K562 (cell line): ENCODE results near the gene TMC4. TPM values are rescaled to one million over a fixed set of nuclear protein-coding genes. Genes with fewer than 3 reads are reported as not detected.
A peak's percentile ranks its signal among the peaks of the same experiment; 100 is the strongest.

Source experiments
- ATAC-seq: fragments of 200-7000 bp; cut with Tn5 transposase; 3 replicates; pipeline ENCODE4 v1.9.1; 2020; ENCODE audit warnings: moderate library complexity
- BruUV-seq: library from RNA; stranded (reverse); fragments of 400-500 nt; replicated peaks from 2 replicates; lab custom pipeline; 2021; lab: Mats Ljungman, UMichigan
- CTCF ChIA-PET: fragments of 300-600 bp; formaldehyde crosslinking; extraction: SDS; loops from one replicate; lab custom pipeline; 2021; ENCODE audit warnings: low intra/inter-chr PET ratio; lab: Yijun Ruan, JAX
- POLR2A ChIA-PET: fragments of 300-600, 350-650 bp; sonication (Branson Sonifier 250); formaldehyde crosslinking; extraction: SDS; loops from one replicate; lab custom pipeline; 2021; ENCODE audit warnings: antibody characterized with exemption, inconsistent platforms; lab: Yijun Ruan, JAX
- DNase-seq, 4 experiments: peaks; one replicate each; pipeline versions ENCODE4 v3.0.0 to v3.0.0-alpha.2; 2011 to 2018; ENCODE audit warnings: low spot score in 3 of 4, mixed read lengths in 3 of 4; ENCODE audit errors: extremely low read depth in 1 of 4
- FAIRE-seq: peaks from 2 replicates; lab custom pipeline; 2011; peaks lifted over from hg19 to GRCh38; lab: Jason Lieb, UNC
- H2AFZ ChIP-seq: 2 replicates; pipeline ENCODE4 v1.6.0; 2011; ENCODE audit warnings: low read depth, low read length, control low read depth, inconsistent platforms
- H3K27ac ChIP-seq: fragments of 200-600 bp; 3 replicates; pipeline ENCODE4 v1.8.0; 2011; ENCODE audit warnings: low read depth, mild to moderate bottlenecking, control low read depth, inconsistent platforms, low read length, moderate library complexity, mixed read lengths; ENCODE audit errors: extremely low read depth
- H3K27me3 ChIP-seq, 2 experiments: fragments of 300-600 bp in 1 of 2; 2 replicates in 1 of 2; 3 replicates in 1 of 2; pipeline versions ENCODE4 v1.6.0 to v1.8.0; 2011; ENCODE audit warnings: inconsistent platforms in 2 of 2, low read length in 2 of 2, mild to moderate bottlenecking in 1 of 2, mixed read lengths in 1 of 2, moderate library complexity in 1 of 2; ENCODE audit not compliant: control insufficient read depth in 2 of 2, insufficient read depth in 2 of 2
- H3K36me3 ChIP-seq: fragments of 300-600 bp; 3 replicates; pipeline ENCODE4 v1.8.0; 2011; ENCODE audit warnings: mild to moderate bottlenecking, low read length, inconsistent platforms; ENCODE audit not compliant: control insufficient read depth, insufficient read depth
- H3K4me1 ChIP-seq, 2 experiments: fragments of 200-600 bp in 1 of 2; replicated peaks in 1 of 2; 2 replicates in 1 of 2; 3 replicates in 1 of 2; pipeline versions ENCODE4 v1.5.1 to v1.8.0; 2011; ENCODE audit warnings: inconsistent platforms in 2 of 2, low read length in 2 of 2, mild to moderate bottlenecking in 1 of 2, mixed read lengths in 1 of 2, moderate library complexity in 1 of 2; ENCODE audit not compliant: control insufficient read depth in 2 of 2, insufficient read depth in 2 of 2
- H3K4me2 ChIP-seq: 2 replicates; pipeline ENCODE4 v1.6.1; 2011; ENCODE audit warnings: low read length, control low read depth, inconsistent platforms, mixed read lengths; ENCODE audit not compliant: insufficient read depth
- H3K4me3 ChIP-seq: fragments of 200-600 bp; sonication (generic), shearing (Covaris generic); 2 replicates; pipeline ENCODE4 v1.5.1; 2016; ENCODE audit warnings: control low read depth, inconsistent platforms
- H3K79me2 ChIP-seq: fragments of 200-600 bp; 3 replicates; pipeline ENCODE4 v1.8.0; 2011; ENCODE audit warnings: low read length, inconsistent platforms; ENCODE audit not compliant: control insufficient read depth, insufficient read depth
- H3K9ac ChIP-seq, 2 experiments: 2 replicates each; pipeline versions ENCODE4 v1.6.0 to v1.6.1; 2011; ENCODE audit warnings: low read depth in 2 of 2, low read length in 2 of 2, control low read depth in 1 of 2, inconsistent platforms in 1 of 2, mild to moderate bottlenecking in 1 of 2, mixed read lengths in 1 of 2; ENCODE audit not compliant: insufficient read depth in 1 of 2
- H3K9me1 ChIP-seq: one replicate; pipeline ENCODE4 v1.6.0; 2011; ENCODE audit warnings: inconsistent platforms, mild to moderate bottlenecking, low read length, moderate library complexity; ENCODE audit not compliant: control insufficient read depth, insufficient read depth
- H3K9me3 ChIP-seq: replicated peaks from 2 replicates; pipeline ENCODE4 v1.5.1; 2011; ENCODE audit warnings: low read depth, low read length, inconsistent platforms; ENCODE audit not compliant: control insufficient read depth, insufficient read depth
- H4K20me1 ChIP-seq: replicated peaks from 2 replicates; pipeline ENCODE4 v1.6.1; 2011; ENCODE audit warnings: low read length, inconsistent platforms, mixed read lengths; ENCODE audit not compliant: control insufficient read depth, insufficient read depth
- ELF1 ChIP-seq: fragments of 200-800 bp; sonication (Bioruptor generic); IDR thresholded peaks from 2 replicates; pipeline ENCODE4 v1.6.1; 2016; ENCODE audit warnings: missing genetic modification characterization, missing compliant biosample characterization
- EZH2 ChIP-seq: IDR thresholded peaks from 2 replicates; pipeline ENCODE4 v1.6.1; 2012; ENCODE audit warnings: low read depth, mild to moderate bottlenecking, inconsistent platforms, low read length, borderline replicate concordance
- HLTF ChIP-seq: fragments of 450-650 bp; IDR thresholded peaks from 2 replicates; pipeline ENCODE4 v1.6.1; 2016
- NFE2 ChIP-seq: IDR thresholded peaks from 2 replicates; pipeline ENCODE4 v1.6.1; 2014; ENCODE audit warnings: antibody characterized with exemption, low read depth
- POLR2G ChIP-seq: fragments of 200-400 bp; formaldehyde crosslinking; IDR thresholded peaks from 2 replicates; pipeline ENCODE4 v1.6.1; 2017; ENCODE audit warnings: low read depth, mild to moderate bottlenecking, antibody characterized with exemption, low read length, moderate library complexity
- RBBP5 ChIP-seq: fragments of 200-600 bp; sonication (generic); IDR thresholded peaks from 2 replicates; pipeline ENCODE4 v1.6.1; 2012; ENCODE audit warnings: borderline replicate concordance, mild to moderate bottlenecking, low read length, control low read depth, inconsistent platforms; ENCODE audit not compliant: insufficient read depth, poor library complexity, severe bottlenecking
- RBFOX2 ChIP-seq: fragments of 200-400 bp; formaldehyde crosslinking; IDR thresholded peaks from 2 replicates; pipeline ENCODE4 v1.6.1; 2017; ENCODE audit warnings: low read depth, mild to moderate bottlenecking, low read length, moderate library complexity
- ZKSCAN1 ChIP-seq: fragments of 150-350 bp; IDR thresholded peaks from 2 replicates; pipeline ENCODE4 v1.6.1; 2016; ENCODE audit warnings: low read depth, low read length
- ZNF282 ChIP-seq: sonication (generic); formaldehyde crosslinking; IDR thresholded peaks from 2 replicates; pipeline ENCODE4 v1.8.1; 2023; ENCODE audit warnings: missing genetic modification reagents
- ZNF644 ChIP-seq: fragments of 200-800 bp; sonication (Bioruptor generic); IDR thresholded peaks from 2 replicates; pipeline ENCODE4 v1.6.1; 2016; ENCODE audit warnings: low read depth, missing genetic modification characterization, missing compliant biosample characterization
- WGBS: fragments of 100-300 bp; shearing (Covaris generic); methylation state at CpG from one replicate; pipeline ENCODE4 v1.1.6; 2016; ENCODE audit warnings: low coverage, mixed read lengths; ENCODE audit not compliant: insufficient coverage; ENCODE audit errors: missing lambda C conversion rate; 5-methylcytosine and 5-hydroxymethylcytosine counted together
- in situ Hi-C: fragments of 300-500 bp; cut with MboI; formaldehyde crosslinking; loops from 4 replicates; pipeline ENCODE4 v1.15.0; 2018; ENCODE audit warnings: inconsistent platforms, mixed read lengths
- intact Hi-C: fragments of 100-400 bp; cut with micrococcal nuclease; formaldehyde crosslinking; loops from 2 replicates; pipeline ENCODE4 v1.14.2; 2022
- polyA plus RNA-seq, 8 experiments: library from polyadenylated mRNA; depleted of rRNA in 4 of 8; stranded (reverse) in 5 of 8; unstranded in 3 of 8; fragments of >200 nt; fragmentation: Nextera tagmentation in 2 of 8; fragmentation: Illumina TruSeq in 1 of 8; extraction: Ambion mirVana in 2 of 8; extraction: Trizol in 1 of 8; gene quantifications; 2 replicates each; pipeline versions ENCODE4 v1.2.1 to v1.2.3, GENCODE V29; 2011 to 2014; ENCODE audit warnings: inconsistent platforms in 1 of 8, missing spikeins in 1 of 8
- total RNA-seq, 7 experiments: library from RNA; depleted of rRNA in 6 of 7; stranded (reverse); fragments of >200 nt in 6 of 7; fragmentation: Illumina TruSeq in 2 of 7; extraction: Trizol in 2 of 7; gene quantifications; 2 replicates each; pipeline versions ENCODE4 v1.2.1 to v1.2.3, GENCODE V29; 2011 to 2021; ENCODE audit warnings: low replicate concordance in 1 of 7
- TF ChIP-seq, protein P1 (sequence below), 2 experiments: fragments of 450-650 bp; IDR thresholded peaks; 2 replicates each; pipeline ENCODE4 v1.6.1; 2016
- TF ChIP-seq, protein P2 (sequence below): sonication (generic); formaldehyde crosslinking; IDR thresholded peaks from 2 replicates; pipeline ENCODE4 v1.8.0; 2022; ENCODE audit warnings: missing genetic modification reagents, mild to moderate bottlenecking, moderate library complexity, borderline replicate concordance
- TF ChIP-seq, protein P3 (sequence below): sonication (generic); formaldehyde crosslinking; IDR thresholded peaks from 2 replicates; pipeline ENCODE4 v1.8.1; 2023; ENCODE audit warnings: mild to moderate bottlenecking, missing genetic modification reagents

Gene TMC4
- total and polyA plus RNA-seq, 9 of the 15 experiments (the other 6 are each of a cell fraction or from before 2014, with no cell fraction given) = 0.12 to 0.79 (median 0.36) TPM; not detected in 2

DNA sequence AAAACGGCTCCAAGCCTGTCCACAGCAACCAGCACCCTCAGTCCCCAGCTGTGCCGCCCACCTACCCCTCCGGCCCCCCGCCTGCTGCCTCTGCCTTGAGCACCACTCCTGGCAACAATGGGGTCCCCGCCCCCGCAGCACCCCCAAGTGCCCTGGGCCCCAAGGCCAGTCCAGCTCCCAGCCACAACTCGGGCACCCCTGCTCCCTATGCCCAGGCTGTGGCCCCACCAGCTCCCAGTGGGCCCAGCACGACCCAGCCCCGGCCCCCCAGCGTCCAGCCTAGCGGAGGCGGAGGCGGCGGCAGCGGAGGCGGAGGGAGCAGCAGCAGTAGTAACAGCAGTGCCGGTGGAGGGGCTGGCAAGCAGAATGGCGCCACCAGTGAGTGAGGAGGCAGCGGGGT lies 24.8 kb downstream of the TMC4 start:
- no peak overlapping the region for H3K4me2 ChIP-seq
- WGBS = 90% methylated on average over 10 of the region's 19 CpGs
- no TSS peak for BruUV-seq
- no peak overlapping the region for H3K4me3 ChIP-seq
- H3K36me3 ChIP-seq = peaks cover 96% of the 10 kb centered on the region; the same call in 2 of the 3 replicates
- no peak overlapping the region for H2AFZ ChIP-seq
- POLR2A ChIA-PET = interaction anchor here (1.2 to 4.1 kb wide), 3 partner anchors 10 to 11 kb away, joined by 3 to 29 read pairs (median 5); partner anchors contain the start of genes CNOT3 and LENG1
- no peaks in the 10 kb centered on the region for H3K9me3 ChIP-seq
- H4K20me1 ChIP-seq = no peaks in the 10 kb centered on the region
- in situ Hi-C loops = no loop called here
- H3K4me1 ChIP-seq = peaks cover 0 to 10% of the 10 kb centered on the region in 2 experiments; a peak in 1 of 5 replicates
- no peak for FAIRE-seq
- H3K27ac ChIP-seq = no peak overlapping the region
- TF ChIP-seq ELF1 (tag) (no peak), ZNF644 (no peak), ZNF282 (CRISPR knock-in tag) (no peak), HLTF (no peak), EZH2 (no peak), RBFOX2 (peak; percentile 18; the same call in 1 of the 2 replicates), RBBP5 (no peak), ZKSCAN1 (no peak), POLR2G (peak; percentile 46), NFE2 (no peak)
- TF ChIP-seq, protein P1, sequence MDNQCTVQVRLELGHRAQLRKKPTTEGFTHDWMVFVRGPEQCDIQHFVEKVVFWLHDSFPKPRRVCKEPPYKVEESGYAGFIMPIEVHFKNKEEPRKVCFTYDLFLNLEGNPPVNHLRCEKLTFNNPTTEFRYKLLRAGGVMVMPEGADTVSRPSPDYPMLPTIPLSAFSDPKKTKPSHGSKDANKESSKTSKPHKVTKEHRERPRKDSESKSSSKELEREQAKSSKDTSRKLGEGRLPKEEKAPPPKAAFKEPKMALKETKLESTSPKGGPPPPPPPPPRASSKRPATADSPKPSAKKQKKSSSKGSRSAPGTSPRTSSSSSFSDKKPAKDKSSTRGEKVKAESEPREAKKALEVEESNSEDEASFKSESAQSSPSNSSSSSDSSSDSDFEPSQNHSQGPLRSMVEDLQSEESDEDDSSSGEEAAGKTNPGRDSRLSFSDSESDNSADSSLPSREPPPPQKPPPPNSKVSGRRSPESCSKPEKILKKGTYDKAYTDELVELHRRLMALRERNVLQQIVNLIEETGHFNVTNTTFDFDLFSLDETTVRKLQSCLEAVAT (IDR thresholded peaks at IDR 0.05) = no peak
- TF ChIP-seq, protein P2, sequence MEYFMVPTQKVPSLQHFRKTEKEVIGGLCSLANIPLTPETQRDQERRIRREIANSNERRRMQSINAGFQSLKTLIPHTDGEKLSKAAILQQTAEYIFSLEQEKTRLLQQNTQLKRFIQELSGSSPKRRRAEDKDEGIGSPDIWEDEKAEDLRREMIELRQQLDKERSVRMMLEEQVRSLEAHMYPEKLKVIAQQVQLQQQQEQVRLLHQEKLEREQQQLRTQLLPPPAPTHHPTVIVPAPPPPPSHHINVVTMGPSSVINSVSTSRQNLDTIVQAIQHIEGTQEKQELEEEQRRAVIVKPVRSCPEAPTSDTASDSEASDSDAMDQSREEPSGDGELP (CRISPR knock-in tag) = no peak
- TF ChIP-seq, protein P3, sequence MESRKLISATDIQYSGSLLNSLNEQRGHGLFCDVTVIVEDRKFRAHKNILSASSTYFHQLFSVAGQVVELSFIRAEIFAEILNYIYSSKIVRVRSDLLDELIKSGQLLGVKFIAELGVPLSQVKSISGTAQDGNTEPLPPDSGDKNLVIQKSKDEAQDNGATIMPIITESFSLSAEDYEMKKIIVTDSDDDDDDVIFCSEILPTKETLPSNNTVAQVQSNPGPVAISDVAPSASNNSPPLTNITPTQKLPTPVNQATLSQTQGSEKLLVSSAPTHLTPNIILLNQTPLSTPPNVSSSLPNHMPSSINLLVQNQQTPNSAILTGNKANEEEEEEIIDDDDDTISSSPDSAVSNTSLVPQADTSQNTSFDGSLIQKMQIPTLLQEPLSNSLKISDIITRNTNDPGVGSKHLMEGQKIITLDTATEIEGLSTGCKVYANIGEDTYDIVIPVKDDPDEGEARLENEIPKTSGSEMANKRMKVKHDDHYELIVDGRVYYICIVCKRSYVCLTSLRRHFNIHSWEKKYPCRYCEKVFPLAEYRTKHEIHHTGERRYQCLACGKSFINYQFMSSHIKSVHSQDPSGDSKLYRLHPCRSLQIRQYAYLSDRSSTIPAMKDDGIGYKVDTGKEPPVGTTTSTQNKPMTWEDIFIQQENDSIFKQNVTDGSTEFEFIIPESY = peak; percentile 31; the same call in 1 of the 2 replicates
- TF ChIP-seq, all 486 proteins: peak for 3
- CTCF ChIA-PET = no interaction called here
- intact Hi-C loops = no loop called here
- ATAC-seq (no peak), DNase-seq (no peak)
- Histone ChIP-seq H3K27me3 (no peaks in the 10 kb centered on the region), H3K9ac (no peak overlapping the region), H3K9me1 (no peaks in the 10 kb centered on the region), H3K79me2 (no peaks in the 10 kb centered on the region)
